Lung (tissue), 12 donors: ENCODE measurements around the gene NBPF12. TPM values are rescaled to one million over a fixed set of nuclear protein-coding genes. Genes with fewer than 3 reads are reported as not detected.
"Not testable (repeated sequence)": the region's sequence is repeated elsewhere in the genome, so short reads cannot be mapped to it uniquely, and the experiment has no call there.

Source experiments
- ATAC-seq: fragments of 200-7000 bp; cut with Tn5 transposase; one replicate; pipeline ENCODE4 v1.9.1; 2020; ENCODE audit warnings: moderate number of reproducible peaks; ENCODE audit not compliant: insufficient read depth, low FRiP score
- DNase-seq, 3 donors: peaks; one replicate each; pipeline ENCODE4 v3.0.0-alpha.2; 2013 to 2017
- H3K27ac ChIP-seq, 2 donors: one replicate each; pipeline ENCODE4 v1.5.1; 2013; ENCODE audit warnings: mild to moderate bottlenecking in 2 of 2, moderate library complexity in 2 of 2, control low read depth in 1 of 2, inconsistent platforms in 1 of 2, low read depth in 1 of 2, low read length in 1 of 2
- H3K27me3 ChIP-seq, 3 donors: one replicate each; pipeline ENCODE4 v1.5.1; 2013; ENCODE audit warnings: low read length in 2 of 3; ENCODE audit not compliant: control insufficient read depth in 3 of 3, insufficient read depth in 3 of 3
- H3K36me3 ChIP-seq, 4 donors: one replicate each; pipeline ENCODE4 v1.5.1; 2013; ENCODE audit warnings: low read length in 4 of 4, mild to moderate bottlenecking in 1 of 4, moderate library complexity in 1 of 4; ENCODE audit not compliant: control insufficient read depth in 4 of 4, insufficient read depth in 4 of 4
- H3K4me1 ChIP-seq, 5 donors: one replicate each; pipeline ENCODE4 v1.5.1; 2013; ENCODE audit warnings: low read length in 5 of 5, mild to moderate bottlenecking in 2 of 5, moderate library complexity in 1 of 5; ENCODE audit not compliant: control insufficient read depth in 5 of 5, insufficient read depth in 5 of 5
- H3K4me3 ChIP-seq: one replicate; pipeline ENCODE4 v1.5.1; 2013; ENCODE audit warnings: mild to moderate bottlenecking, control low read depth, moderate library complexity
- H3K9ac ChIP-seq, 2 donors: one replicate each; pipeline ENCODE4 v1.5.1; 2013; ENCODE audit warnings: low read length in 2 of 2, control low read depth in 1 of 2; ENCODE audit not compliant: insufficient read depth in 1 of 2
- H3K9me3 ChIP-seq, 4 donors: one replicate each; pipeline ENCODE4 v1.5.1; 2013; ENCODE audit warnings: low read length in 3 of 4, mild to moderate bottlenecking in 1 of 4, moderate library complexity in 1 of 4; ENCODE audit not compliant: control insufficient read depth in 4 of 4, insufficient read depth in 3 of 4
- WGBS, 2 donors: extraction: QIAGEN DNeasy Blood & Tissue Kit; methylation state at CpG; one replicate each; pipeline ENCODE4 v1.1.7; 2013; 5-methylcytosine and 5-hydroxymethylcytosine counted together
- polyA plus RNA-seq, 2 donors: library from polyadenylated mRNA; stranded (reverse); fragments of 200-250 nt; gene quantifications; one replicate each; pipeline ENCODE4 v1.2.1, GENCODE V29; 2013
- total RNA-seq, 2 donors: library from RNA; depleted of rRNA in 1 of 2; stranded (reverse); fragments of >200 nt in 1 of 2; gene quantifications; one replicate each; pipeline ENCODE4 v1.2.1, GENCODE V29; 2014 to 2021
- TF ChIP-seq, protein P1 (sequence below): IDR thresholded peaks from 2 replicates; pipeline ENCODE4 v1.5.1; 2012; ENCODE audit warnings: mild to moderate bottlenecking; ENCODE audit errors: control extremely low read depth, extremely low read depth
- donor health status: control.
- donor health status: control.
- donor health status: Bipolar disorder and iron deficiency.
- donor health status: healthy.
- donor health status: DM: yes; HTN: yes; CAD: no.

The NBPF12 gene
- total and polyA plus RNA-seq, 4 donors: 6.1 to 17.0 (median 8.4) TPM

DNA sequence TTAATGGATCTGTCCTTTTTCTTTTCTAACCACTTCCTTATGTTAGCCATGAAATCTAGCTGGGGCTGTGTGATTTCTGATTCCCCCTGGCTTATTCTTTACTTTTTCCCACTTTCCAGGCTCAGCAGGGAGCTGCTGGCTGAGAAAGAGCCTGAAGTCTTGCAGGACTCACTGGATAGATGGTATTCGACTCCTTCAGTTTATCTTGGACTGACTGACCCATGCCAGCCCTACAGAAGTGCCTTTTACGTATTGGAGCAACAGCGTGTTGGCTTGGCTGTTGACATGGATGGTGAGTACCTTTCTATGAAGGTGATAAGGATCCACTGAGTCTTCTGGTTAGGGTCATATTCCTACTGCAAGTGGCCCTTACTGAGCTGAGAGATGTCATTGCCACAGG lies 51.3 kb downstream of the NBPF12 start:
- not testable (repeated sequence) for H3K9me3 ChIP-seq, ATAC-seq, H3K4me1 ChIP-seq, H3K9ac ChIP-seq, H3K27me3 ChIP-seq, H3K4me3 ChIP-seq, H3K27ac ChIP-seq, DNase-seq, H3K36me3 ChIP-seq
- WGBS, 2 donors: 93 to 98% methylated on average over 3 of the region's 3 CpGs

DNA sequence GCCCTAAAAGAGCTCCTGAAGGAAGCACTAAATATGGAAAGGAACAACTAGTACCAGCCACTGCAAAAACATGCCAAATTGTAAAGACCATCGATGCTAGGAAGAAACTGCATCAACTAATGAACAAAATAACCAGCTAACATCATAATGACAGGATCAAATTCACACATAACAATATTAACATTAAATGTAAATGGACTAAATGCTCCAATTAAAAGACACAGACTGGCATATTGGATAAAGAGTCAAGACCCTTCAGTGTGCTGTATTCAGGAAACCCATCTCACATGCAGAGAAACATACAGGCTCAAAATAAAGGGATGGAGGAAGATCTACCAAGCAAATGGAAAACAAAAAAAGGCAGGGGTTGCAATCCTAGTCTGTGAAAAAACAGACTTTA lies 70.4 kb downstream of the NBPF12 start:
- ATAC-seq, H3K36me3 ChIP-seq, H3K27ac ChIP-seq, H3K9ac ChIP-seq, H3K4me1 ChIP-seq, H3K4me3 ChIP-seq, H3K27me3 ChIP-seq, H3K9me3 ChIP-seq, DNase-seq: not testable (repeated sequence)
- WGBS, 2 donors: 67% methylated on average over 1 of the region's 1 CpG; no CpG with 5 or more reads in 1 of the 2 donors

DNA sequence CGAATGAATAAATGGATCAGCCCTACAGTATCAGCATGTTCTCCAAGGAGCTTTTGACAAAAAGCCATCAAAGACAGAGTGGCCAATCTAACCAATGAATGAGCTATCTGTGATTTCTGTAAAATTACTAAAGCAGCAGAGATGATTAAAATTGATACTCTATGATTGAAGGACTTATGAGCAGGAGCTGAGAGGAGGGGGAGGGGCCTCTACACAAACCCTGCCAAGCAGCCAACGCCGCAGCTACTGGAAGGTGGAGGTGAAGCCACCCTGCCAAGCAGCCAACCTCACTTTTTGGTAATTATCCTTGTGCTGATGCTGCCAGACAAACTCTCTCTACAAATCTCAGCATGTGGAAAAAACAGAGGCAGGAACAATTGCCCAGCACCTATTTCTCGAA lies 88.9 kb downstream of the NBPF12 start:
- H3K27me3 ChIP-seq, H3K4me3 ChIP-seq, H3K27ac ChIP-seq, DNase-seq, H3K36me3 ChIP-seq, H3K9me3 ChIP-seq, H3K4me1 ChIP-seq, H3K9ac ChIP-seq, ATAC-seq: not testable (repeated sequence)
- 66 to 70% methylated on average over 4 of the region's 4 CpGs for WGBS, 2 donors

DNA sequence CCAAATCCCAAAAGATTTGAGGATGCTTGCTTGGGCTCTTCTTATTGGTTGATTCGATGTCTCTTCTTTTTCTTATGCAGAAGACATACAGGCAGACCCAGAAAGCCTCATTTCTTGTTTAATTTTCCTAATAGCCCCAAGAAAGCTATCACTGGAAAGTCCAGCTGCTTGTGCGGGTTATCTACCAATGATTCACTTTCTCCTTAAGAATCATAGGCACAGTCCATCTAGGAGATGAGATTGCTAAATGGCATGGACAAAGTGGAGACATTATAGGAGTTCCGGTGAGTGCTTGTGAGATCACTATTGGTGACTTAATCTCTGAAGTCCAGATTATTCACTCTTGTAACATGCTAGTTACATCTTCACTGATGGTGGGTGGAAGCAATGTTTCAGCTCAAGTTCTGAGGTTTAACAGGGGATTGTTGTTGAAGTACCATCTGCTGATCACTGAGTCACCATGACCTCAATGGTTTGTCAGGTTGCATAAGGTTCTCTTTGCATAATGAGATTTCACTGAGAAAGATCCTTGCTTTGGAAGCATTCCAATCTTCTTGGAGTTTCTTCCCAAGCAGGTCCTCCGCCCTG lies 92.0 kb downstream of the NBPF12 start:
- H3K9ac ChIP-seq, H3K27me3 ChIP-seq, DNase-seq, H3K4me1 ChIP-seq, H3K9me3 ChIP-seq, H3K36me3 ChIP-seq, H3K4me3 ChIP-seq, H3K27ac ChIP-seq, ATAC-seq: not testable (repeated sequence)
- WGBS, 2 donors: 69 to 100% methylated on average over 2 to 4 of the region's 4 CpGs

DNA sequence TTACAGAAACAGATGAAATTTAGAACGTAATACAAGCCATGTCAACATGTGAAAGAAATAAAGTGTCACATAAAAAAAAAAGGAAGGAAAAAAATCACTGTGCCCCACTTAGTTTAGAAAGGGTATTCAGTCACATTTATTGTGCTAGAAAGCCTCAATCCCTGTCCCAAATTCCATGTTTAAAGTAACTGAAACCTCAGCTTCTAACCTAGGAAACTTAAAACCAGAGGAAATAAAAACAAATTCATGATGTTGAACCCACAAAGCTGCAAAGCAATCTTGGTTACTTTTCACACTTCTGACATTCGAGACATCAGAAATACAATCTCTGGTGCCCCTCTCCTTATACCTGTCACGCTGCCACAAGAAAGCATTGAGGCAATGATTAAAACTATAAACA lies 101.8 kb downstream of the NBPF12 start:
- WGBS, 2 donors: 85 to 86% methylated on average over 3 of the region's 3 CpGs
- H3K36me3 ChIP-seq: no peaks in the 10 kb centered on the region
- H3K9ac ChIP-seq: no peak overlapping the region
- TF ChIP-seq, protein P1, sequence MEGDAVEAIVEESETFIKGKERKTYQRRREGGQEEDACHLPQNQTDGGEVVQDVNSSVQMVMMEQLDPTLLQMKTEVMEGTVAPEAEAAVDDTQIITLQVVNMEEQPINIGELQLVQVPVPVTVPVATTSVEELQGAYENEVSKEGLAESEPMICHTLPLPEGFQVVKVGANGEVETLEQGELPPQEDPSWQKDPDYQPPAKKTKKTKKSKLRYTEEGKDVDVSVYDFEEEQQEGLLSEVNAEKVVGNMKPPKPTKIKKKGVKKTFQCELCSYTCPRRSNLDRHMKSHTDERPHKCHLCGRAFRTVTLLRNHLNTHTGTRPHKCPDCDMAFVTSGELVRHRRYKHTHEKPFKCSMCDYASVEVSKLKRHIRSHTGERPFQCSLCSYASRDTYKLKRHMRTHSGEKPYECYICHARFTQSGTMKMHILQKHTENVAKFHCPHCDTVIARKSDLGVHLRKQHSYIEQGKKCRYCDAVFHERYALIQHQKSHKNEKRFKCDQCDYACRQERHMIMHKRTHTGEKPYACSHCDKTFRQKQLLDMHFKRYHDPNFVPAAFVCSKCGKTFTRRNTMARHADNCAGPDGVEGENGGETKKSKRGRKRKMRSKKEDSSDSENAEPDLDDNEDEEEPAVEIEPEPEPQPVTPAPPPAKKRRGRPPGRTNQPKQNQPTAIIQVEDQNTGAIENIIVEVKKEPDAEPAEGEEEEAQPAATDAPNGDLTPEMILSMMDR: no peak
- no peaks in the 10 kb centered on the region for H3K4me1 ChIP-seq
- peaks cover 0 to 2% (median 0%) of the 10 kb centered on the region in 4 donors for H3K9me3 ChIP-seq
- DNase-seq (no peak), ATAC-seq (no peak)
- H3K27ac ChIP-seq: no peak overlapping the region
- no peaks in the 10 kb centered on the region for H3K27me3 ChIP-seq
- H3K4me3 ChIP-seq: no peak overlapping the region

DNA sequence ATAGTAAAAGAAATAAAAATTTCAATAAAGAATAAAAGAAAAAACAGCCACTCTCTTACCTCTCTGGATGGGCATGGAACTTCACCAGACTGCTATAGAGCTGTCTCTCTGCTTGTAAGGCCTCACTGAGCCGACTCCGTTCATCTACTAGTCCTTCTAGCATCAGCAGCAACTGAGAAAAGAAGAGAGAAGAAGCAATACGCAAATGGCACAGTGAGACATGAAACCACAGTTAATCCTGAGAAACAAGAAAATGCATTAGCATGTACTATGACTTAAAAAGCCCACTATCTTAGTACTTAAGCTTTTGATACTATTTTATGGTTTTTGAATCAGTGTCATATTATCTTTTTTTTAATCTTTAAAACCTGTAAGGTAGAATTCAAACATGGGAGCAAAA lies 104.8 kb downstream of the NBPF12 start:
- not testable (repeated sequence) for H3K4me1 ChIP-seq, DNase-seq, H3K9ac ChIP-seq, H3K27me3 ChIP-seq, H3K36me3 ChIP-seq, H3K27ac ChIP-seq, H3K4me3 ChIP-seq, ATAC-seq, H3K9me3 ChIP-seq
- 89% methylated on average over 3 of the region's 3 CpGs for WGBS, 2 donors

DNA sequence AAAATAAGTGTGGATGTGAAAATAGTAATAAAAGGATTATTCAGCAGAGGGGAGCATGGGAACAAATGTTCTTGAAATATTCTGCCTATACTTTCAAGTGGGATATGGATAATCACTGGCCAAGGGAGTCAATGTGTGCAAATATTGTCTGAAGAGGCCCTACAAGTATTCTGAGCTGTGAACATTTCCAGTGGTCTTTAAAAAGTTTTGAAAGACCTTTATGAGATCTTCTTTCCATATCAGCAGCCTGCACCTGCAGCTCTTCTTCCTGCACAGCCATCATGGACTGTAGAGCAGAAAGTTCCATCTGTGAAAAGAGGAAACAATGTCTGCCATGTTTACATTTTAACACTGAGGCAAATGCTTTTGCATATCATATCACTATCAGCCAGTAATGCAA lies 106.4 kb downstream of the NBPF12 start:
- H3K9me3 ChIP-seq, ATAC-seq, H3K36me3 ChIP-seq, H3K4me1 ChIP-seq, H3K27ac ChIP-seq, DNase-seq, H3K9ac ChIP-seq, H3K4me3 ChIP-seq, H3K27me3 ChIP-seq: not testable (repeated sequence)
